IPS DF 4.7 (cell line): ENCODE measurements around the gene ATXN7L1.
"Not testable (repeated sequence)": the region's sequence is repeated elsewhere in the genome, so short reads cannot be mapped to it uniquely, and the experiment has no call there.

ENCODE experiments used
- DNase-seq: peaks from one replicate; pipeline ENCODE4 v3.0.0-alpha.2; 2013; ENCODE audit warnings: low spot score; ENCODE audit errors: extremely low read depth

The ATXN7L1 gene

GRCh38 chr7:105860793-105861192, 15.6 kb downstream of the ATXN7L1 start:
- no peak for DNase-seq

GRCh38 chr7:105857009-105857952, 19.1 kb downstream of the ATXN7L1 start:
- no peak for DNase-seq

- DNase-seq: no peak
Measured at GRCh38 chr7:105854498-105854897, 21.9 kb downstream of the ATXN7L1 start.

DNA sequence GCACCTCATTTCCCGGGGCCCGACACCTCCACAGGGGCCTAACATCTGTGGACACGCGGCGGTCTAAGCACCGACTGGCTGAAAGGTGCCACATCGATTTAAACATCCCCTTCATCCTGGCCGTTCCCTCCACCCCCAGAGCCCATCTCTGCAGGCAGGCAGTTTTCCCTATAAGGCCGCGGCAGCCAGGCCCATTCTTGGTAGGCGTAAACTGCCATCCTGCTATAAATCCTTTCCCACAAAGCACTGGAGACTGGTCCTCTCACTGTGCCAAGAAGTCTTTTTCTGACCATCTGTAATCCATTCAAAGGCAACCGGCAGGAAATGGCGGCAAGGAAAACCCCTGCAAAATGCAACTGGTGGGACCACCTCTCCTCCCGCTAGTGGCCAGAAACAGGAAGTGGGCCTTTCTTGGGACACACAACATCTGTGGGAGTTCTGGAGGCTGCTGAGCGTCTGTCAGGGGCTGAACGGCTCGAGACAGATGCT, 22.4 kb downstream of the ATXN7L1 start:
- no peak for DNase-seq

GRCh38 chr7:105851064-105851463, 25.3 kb downstream of the ATXN7L1 start:
- DNase-seq: no peak

DNA sequence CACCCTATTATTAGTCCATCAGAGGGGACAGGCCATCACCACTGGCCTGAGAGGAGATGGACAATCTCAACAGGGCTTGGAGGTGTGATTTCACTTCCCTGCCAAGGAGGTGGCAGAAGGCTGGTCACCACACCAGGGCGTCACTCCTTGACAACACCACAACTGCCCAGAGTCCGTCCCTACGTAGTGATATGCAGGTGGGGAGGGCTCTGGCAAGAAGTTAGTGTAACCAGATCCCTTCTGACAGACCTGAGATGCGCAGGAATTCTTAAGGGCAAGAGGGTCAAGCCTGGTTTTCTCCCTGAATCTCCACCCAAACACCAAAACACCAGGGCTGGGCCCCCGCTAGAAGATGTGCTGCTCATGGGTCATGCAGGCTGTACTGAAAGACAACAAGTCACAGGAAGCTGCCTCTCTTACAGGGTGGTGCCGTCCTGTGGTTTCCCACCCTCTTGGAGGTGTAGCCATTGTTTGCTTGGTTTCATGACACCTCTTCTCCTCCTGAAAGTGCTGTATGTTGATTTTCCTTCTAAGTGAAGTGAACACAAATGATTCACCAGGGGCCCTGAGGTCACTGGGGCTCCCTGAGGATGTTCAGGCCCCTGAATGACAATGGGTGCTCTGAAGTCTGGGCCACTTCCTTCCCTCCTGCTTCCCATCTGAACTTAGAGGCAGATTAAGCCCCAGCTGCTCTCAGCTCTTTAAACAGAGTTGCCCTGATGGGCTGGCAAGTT, 27.1 kb downstream of the ATXN7L1 start:
- DNase-seq: peak; percentile 84

GRCh38 chr7:105846404-105846803, 30.0 kb downstream of the ATXN7L1 start:
- no peak for DNase-seq

- DNase-seq: not testable (repeated sequence)
Measured at GRCh38 chr7:105844681-105845080, 31.7 kb downstream of the ATXN7L1 start.

DNA sequence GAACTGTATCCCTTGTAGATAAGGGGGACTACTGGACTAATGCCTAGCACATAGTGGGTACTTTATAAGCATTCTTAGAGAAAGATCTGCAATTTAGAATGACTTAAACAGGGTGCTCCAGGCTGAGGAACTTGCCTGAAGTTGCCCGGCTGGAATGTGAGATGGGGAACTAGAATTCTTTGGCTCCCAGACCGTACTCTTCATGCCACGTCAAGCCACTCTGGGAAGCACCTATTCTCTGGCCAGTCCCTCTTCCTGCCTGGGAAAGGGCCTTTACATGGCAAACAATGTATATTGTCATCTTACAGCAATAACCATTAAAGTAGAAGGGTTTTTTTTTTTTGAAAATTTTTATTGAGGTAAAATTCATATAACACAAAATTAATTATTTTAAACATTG, 34.5 kb downstream of the ATXN7L1 start:
- DNase-seq: no peak

GRCh38 chr7:105840981-105841749, 35.2 kb downstream of the ATXN7L1 start:
- DNase-seq: no peak

GRCh38 chr7:105839266-105839665, 37.1 kb downstream of the ATXN7L1 start:
- no peak for DNase-seq

DNA sequence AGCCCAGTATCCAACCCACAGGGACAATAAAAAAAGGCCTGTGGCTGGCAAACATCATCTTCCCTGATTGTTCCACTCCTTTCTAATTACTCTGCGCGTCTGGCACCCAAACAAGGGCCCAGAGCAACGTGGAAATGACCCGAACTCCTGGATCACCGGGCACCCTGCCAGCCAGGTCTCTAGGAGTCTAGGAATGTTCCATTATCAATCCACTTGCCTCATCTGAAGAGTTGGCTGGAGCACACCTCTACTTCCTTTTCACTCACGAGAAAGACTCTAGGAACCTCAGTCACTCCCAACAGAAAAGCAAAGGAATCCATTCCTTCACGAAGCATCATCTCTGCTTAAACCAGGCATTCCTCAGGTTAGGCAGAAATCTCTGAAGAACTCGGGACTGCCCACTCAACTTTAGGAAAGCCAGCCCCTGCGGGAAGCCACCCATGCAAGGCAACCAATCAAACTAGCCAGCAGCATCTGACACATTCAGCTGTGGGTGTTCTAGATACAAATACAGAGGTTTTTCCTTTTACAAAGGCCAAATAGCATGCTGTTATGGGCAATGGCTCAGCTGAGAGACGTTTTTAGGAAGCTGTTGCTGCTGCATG, 37.7 kb downstream of the ATXN7L1 start:
- DNase-seq: no peak

GRCh38 chr7:105837765-105838626, 38.4 kb downstream of the ATXN7L1 start:
- peak; percentile 44 for DNase-seq

- DNase-seq: no peak
Measured at GRCh38 chr7:105835441-105835840, 41.0 kb downstream of the ATXN7L1 start.

DNA sequence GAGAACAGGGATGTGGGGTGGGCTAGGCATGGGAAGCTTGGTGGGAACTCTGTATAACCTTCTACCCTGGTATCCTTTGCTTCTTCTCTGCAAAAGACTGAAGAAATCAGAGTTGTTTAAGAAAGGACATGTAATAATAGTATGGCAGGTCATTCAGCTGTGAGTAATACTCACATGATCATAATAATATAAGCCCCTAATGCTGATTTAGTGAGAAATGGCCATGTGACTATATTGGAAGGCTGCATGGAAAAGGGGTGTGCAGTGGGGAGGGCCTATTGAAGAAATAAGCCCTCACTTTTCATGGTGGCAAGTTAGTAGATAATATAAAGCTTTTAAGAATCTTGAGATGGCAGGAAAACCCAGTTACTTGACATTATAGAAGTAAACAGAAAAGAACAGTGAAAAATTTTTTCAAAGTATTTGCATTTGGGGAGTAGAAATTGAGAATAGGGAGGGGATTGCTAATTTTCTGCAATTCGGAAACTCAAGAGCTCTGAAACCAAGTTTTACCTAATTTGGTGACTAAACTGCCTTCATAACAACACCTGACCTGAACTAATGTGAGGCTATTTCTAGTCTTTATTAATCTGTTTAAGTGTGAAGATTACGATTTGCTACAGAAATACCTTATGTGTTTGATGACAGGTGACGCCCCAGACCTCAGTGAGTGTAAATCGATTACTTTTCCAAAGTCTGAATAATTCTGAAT, 44.4 kb downstream of the ATXN7L1 start:
- DNase-seq: no peak

GRCh38 chr7:105831302-105831620, 45.1 kb downstream of the ATXN7L1 start:
- no peak for DNase-seq

DNA sequence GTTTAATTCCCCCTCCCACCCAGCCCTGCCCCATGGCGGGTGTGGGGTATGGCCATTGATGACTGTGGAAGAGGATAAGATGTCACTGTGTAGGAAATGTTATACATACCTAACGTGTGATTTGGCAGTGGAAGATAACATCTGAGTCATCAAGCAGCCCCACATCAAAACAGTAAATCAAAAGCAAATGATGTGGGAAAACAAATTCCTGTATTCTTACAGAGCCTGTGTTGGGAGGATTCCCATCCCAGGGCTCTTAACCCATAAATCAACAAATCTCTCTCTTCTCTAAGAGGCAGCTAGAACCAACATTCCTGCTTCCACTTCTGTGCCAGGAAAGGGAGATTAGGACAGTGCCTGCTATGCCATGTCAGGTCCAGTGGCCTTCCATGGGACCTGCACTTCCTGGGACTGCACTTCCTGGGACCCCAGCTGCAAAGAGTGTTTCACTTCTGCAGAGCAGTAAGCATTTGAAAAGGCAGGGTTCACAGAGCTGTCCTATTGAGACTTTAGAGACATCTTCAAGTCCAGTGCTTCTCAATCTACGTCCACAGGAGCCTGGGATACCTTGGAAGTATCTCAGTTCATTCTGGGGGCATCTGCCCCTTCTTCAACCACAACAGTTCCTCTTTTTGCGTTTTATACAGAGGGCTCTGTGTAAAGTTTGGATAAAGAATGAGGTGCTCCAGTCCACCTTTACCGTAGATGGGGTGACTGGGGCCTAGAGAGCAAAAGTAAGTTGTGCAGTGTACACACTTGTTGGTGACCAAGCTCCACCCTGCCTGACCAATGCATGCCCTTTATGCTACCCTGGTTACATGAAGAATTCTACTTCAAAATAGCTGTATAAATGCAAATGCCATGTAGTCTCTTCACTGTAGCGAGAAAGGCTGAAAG, 45.7 kb downstream of the ATXN7L1 start:
- DNase-seq: no peak

- DNase-seq: no peak
Measured at GRCh38 chr7:105829681-105830322, 46.6 kb downstream of the ATXN7L1 start.
